ENCODE measurements around the gene MYL10.
"Not testable (repeated sequence)": the region's sequence is repeated elsewhere in the genome, so short reads cannot be mapped to it uniquely, and the experiment has no call there.

MYL10 gene

DNA sequence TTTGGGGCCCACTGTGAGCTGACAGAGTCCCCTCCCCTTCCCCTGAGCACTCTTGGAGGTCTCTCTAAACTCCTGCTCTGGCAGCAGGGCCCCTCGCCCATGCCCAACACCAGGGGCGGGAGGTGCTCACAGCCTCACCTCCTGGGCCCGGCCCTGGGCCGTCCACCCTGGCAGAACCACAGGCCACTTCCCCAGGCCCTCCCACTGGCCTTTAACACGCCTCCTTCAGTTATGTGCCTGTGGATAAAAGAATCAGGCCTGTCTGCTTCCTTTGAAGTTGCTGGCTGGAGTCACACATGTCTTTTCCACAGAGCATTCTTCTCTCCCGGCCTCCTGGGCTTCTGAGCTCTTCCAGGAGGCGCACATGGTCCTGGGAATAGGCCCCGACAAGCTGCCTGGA is 10.2 kb downstream of the MYL10 start:
- DNase-seq (ENCODE audit: low read depth, low spot score), result no peak

DNA sequence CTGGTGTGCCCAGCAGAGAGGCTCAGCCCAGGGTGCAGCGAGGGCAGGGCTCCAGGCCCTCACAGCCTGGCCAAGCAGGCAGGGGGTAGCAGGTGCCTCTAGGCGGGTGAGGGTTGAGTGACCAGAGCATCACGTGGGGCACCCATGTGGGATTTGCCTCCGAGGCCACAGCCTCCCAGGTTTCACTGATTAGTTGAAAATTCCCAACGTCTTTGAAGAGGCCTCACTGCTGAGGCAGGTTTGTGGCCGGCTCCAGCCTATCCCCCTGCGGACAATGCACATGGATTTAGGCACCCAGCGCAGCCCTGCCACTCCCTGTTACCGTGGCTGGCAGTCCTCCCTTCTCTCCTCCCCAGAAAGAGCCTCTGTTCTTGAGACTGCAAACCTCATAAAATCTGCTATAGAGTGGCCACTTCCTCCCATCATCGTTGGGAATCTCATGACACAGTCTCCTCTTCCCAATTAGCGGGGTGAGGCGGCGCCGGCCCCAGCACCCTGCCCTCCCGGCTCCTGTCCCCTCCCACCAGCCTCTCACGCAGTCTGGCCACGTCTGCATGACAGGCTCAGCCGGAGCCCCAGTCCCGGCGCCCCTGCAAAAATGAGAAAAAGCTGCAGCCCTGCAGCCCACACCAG is 10.8 kb downstream of the MYL10 start:
- no peak for DNase-seq (ENCODE audit: low read depth, low spot score)

DNA sequence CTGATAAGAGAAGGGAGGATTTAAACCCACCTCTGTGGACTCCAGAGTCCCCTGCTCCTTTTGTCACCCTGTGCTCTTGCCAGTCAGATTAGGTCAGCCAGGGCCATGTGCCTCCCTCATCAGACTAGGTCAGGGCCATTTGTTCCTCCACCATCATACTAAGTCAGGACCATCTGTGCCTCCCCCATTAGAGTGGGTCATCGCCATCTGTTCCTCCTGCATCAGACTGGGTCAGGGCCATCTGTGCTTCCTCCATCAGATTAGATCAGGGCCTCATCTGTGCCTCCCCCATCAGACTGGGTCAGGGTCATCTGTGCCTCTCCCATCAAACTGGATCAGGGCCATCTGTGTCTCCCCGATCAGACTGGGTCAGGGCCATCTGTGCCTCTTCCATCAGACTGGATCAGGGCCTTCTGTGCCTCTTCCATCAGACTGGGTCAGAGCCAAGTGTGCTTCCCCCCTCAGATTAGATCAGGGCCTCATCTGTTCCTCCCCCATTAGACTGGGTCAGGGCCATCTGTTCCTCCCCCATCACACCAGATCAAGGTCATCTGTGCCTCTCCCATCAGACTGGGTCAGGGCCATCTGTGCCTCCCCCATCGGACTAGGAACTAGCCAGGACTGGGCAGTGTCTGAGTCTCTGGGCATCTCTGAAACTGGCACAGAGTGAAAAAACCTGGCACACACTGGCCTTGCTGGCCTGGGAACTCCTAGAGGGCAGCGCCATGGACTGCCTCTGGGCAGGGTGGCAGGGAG is 11.5 kb downstream of the MYL10 start:
- DNase-seq (ENCODE audit: low read depth, low spot score), result no peak

DNA sequence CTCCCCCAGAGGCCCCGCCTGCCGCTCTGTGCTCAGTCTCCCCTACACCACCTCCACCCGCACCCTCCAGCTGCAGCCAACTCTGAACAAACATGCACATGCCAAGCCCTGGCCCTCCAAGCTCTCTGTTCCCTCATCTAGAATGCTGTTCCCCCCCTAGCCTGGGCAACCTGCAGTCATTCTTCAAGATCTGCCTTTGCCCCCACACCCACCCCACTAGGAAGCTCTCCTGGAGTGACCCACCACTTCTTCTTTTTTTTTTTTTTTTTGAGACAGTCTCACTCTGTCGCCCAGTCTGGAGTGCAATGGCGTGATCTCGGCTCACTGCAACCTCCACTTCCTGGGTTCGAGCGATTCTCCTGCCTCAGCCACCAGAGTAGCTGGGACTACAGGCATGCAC is 13.7 kb downstream of the MYL10 start:
- DNase-seq (ENCODE audit: low read depth, low spot score), result no peak

DNA sequence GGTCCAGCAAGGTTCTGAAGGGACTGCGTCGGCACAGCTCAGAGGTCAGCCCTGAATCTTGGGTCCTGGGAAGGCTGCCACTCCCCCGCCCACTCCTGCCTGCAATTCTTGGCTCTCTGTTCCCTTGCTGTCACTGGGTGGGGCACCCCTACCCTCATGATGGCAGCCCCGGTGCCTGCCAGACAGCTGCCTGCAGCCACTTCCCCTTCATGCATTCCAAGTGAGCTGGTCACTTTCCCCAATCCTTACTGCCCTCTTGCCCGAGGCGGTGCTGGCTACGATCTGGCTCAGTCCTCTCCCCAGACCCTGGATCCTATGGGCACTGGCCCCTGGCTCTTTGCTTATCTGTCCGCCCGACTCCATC is 14.2 kb downstream of the MYL10 start:
- DNase-seq (ENCODE audit: low read depth, low spot score), result no peak

DNA sequence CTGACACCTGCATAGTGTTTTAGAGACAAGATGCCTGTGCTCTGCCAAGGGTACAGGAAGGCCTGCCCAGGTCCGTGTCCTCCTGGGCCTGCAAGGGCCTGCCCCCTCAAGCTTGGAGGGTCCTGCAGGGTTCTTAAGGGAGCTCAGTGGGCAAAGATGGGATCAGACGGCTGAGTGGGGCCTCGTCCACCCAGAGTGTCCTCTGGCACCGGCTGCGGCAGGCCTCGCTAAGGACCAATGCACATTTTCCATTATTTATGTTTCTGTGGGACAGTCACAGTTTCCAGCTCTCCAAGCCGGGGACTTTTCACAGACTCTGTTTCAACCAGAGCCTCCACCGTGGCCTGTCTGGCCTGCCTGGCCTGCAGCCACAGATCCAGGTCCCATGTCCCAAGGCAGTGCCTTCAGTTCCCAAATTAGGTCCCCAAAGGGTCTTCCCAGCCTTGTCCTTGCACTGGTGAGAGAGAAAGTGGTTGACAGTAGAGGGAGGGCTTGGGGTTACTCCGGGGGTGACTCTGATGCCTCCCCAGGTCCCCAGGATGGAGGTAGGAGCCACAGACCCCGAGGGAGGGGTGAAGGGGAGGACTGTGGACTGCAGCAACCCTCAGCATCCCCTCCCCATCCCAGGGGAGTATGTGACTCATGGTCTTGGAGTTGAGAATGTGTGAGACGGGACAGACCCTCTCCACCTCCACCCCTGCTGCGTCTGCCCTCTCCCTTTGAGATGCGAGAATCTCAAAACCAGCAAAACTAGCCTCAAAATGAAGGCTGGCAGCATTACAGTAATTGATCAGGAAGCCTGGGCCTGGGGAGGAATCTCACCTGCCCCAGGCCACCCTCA is 14.8 kb downstream of the MYL10 start:
- no peak for DNase-seq (ENCODE audit: low read depth, low spot score)

DNA sequence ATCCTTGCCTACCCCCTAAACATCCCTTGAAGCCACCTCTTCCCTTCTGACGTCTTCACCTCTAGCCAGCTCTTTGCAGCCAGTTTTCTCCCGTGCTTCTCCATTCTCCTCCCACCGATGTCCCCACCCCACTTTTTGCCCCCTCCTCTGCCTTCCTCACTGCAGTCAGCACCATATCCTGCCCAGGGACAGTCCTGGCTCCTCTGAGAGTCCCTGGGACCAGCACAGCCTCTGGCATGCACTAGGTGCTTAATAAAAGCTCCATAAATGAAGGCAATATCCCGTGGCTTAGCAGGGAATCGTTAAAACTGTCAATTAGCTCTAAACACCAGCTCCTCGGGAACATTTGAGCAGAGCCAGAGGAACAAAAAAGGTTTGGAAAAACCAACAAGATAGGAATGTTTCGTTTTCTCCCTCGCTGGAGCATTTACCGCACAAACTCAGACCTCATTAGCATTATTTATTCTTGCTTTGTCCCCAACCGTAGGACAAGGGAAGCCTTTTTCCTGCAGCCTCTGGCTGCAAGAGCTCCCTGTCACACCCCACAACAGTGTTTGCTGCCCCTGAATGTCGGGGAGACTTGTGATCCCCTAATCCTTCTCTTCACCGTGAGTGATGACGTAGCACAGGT is 16.1 kb downstream of the MYL10 start:
- no peak for DNase-seq (ENCODE audit: low read depth, low spot score)

DNA sequence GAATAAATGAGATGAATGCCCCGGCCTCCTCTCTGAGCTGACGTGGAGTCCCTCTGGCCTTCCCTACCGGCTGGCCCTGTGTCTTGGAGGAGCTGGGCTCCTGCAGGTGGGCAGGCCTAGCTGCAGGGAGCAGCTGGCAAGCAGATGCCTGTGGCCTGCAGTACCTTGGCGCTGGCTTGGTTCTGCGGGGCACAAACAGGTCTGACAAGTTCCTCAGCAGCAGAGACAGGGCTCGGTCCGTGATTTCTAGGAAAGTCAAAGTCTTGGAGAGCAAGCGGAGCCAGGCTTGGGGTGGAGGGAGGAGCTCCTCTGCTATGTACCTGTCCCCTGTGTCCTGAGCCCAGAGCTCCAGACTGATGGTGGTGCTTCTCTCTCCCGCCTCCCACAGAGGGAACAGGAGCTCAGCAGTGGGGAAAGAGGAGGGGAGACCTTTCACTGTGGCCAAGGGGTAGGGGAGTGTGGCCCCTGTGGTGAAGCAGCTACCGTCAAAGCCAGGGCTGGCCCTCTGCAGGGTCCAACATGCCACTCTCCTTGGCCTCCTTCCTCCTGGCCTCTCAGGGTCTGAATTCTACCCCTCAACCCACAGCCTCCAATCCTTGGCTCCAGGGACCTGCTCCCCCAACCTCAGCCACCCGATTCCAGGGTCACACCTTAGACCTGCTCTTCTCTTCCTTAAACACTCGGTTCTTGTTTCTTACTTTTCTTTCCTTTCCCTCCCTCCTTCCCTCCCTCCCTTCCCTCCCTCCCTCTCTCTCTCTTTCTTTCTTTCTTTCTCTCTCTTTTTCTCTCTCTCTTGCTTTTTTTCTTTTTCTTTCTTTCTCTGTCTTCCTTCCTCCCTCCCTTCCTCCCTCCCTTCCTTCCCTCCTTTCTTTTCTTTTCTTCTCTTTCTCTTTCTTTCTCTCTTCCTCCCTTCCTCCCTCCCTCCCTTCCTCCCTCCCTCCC is 20.1 kb downstream of the MYL10 start:
- no peak for DNase-seq (ENCODE audit: low read depth, low spot score)

DNA sequence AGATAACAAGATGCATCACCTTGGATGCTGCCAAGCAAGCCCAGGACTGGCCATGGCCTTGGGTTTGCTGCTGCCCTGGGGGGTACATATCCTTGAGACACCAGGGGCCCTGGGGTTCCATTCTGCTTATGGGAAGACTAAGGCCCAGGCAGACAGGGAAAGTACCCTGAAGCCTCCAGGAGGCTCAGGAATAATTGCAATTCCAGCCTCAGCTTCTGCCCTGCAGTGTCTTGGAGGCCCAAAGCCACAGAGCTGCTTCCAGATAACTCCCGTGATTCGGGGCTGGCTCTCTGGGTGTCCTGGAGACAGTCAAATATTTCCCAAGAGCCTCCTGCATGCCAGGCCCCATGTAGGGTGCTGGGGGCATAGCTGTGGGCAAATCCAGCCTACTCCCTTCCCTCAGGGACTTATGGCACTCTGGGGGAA is 22.6 kb downstream of the MYL10 start:
- DNase-seq (ENCODE audit: low read depth, low spot score), result no peak

DNA sequence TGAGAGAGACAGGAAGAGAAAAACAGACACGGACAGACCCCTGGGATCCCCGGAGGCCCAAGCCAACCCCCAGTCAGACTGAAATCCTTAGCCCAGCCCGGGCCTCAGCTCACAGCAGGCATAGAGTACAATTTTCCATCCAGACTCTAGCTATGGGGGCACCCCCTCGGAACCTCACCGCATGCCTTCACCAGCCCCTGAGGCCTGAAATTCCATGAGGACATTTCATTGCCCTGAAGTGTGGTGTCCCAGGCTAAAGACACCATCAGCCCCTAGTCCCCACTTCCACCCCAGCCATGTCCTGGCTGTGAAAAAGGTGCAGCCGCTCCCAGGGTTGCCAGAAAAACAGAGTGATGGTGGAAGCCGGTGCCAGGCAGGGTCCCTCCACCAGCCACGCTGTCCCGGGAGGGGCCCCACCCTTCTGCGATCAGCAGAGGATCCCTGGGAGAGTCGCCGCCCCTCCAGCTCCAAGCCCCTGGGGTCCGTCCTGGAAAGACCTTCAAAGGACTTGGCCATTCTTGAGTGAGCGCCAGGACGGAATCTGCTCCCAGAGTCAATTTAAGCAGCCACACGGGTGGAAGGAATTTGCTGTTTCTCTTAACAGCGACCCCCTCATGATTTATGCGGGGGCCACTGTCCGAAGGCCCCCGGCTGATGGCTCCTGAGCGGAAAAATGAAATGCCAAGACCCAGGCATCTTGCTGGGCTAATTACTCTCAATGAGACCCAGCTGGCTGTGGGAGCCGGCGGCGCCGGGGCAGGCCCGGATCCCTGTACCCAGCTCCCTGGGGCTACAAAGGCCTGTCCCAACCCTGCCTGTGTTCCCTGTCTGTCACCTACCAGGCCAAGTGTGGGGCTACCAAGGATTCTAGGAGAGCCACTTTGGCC is 23.2 kb downstream of the MYL10 start:
- DNase-seq (ENCODE audit: low read depth, low spot score), result no peak

DNA sequence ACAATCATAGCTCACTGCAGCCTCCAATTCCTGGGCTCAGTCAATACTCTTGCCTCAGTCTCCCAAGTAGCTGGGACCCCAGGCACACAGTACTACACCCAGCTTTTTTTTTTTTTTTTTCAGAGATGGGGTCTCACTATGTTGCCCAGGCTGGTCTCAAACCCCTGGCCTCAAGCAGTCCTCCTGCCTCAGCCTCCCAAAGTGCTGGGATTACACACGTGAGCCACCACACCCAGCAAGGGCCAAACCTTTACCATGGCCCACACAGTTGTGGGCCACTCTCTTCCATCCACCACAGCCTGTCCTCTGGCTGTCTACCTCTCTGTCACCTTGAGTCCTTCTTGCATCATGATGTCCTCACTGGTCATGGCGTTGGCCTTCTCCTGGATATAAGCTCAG is 24.2 kb downstream of the MYL10 start:
- not testable (repeated sequence) for DNase-seq (ENCODE audit: low read depth, low spot score)

DNA sequence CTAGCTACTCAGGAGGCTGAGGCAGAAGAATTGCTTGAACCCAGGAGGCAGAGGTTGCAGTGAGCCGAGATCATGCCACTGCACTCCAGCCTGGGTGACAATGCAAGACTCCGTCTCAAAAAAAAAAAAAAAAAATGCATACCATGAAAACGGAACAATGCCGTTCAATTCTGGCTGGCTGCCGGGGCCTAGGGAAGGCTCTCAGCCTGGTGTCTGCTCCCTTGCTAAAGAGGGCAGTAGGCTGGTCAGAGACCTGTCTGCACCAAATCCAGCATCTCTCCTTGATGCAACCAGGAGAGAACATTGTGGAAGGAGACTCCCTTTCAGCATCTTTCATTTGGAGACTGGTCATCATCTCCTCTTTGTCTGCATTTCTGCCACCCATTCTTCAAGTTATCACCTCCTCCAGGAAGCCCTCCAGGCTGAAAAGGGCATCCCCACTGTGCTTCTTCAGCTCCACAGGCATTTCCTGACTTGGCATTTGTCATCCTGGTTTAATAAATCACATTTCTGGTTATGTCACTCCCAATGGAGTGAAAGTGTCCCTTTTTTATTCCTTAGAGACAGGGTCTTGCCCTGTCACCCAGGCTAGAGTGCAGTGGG is 24.7 kb downstream of the MYL10 start:
- no peak for DNase-seq (ENCODE audit: low read depth, low spot score)

DNA sequence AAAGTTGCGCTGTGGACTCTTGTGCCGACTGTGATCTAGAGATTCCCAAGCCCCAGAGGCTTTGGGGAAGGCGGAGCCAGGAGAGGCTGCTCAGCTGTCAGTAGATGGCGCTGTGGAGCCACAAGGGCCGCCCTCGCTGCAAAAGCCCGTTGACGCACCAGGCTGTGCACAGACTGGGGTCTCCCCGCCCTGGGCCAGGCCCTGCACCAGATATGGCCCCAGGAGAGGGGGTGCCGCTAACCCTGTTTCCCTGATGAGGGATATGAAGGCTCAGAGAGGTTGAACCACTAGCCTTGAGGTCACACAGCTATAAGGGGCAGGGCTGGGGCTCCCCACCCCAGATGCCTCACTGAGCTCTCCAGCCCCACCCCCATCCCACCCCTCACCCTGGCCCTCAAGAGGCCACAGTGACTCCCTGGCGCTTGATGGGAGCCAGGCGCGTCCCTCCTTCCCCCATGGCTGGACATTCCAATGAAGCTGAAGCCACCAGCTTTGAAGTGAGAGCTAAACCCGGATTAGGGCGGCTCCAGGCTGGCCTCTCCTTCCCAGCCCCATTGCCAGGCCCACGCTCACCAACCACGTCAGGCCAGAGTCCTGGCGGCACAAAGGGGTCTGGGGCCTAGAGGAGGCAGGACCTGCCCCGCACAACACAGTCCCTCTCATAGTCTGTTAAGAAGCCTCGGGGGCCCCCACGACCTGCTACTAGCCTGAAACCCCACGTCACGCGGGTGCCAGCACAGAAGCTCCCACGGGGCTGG is 26.4 kb downstream of the MYL10 start:
- peak; percentile 21 for DNase-seq (ENCODE audit: low read depth, low spot score)

DNA sequence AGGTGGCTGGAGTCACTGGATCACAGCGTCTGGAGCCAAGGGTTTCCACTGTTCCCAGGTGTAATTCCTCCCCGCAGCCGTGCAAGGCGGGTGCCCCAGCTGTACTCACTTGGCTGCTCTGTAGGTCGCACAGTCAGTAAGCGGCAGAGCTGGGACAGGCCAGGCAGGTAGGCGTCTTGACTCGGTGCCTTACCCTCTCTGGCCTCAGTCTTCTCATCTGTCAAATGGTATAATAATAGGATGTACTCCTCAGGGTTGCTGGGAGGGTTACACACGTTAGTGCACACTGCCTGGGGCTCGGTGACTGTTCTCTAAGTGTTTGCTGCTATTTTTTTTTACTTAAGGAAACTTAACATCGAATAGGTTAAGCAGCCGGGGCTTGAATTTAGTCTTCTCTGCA is 27.0 kb downstream of the MYL10 start:
- DNase-seq (ENCODE audit: low read depth, low spot score), result no peak

DNA sequence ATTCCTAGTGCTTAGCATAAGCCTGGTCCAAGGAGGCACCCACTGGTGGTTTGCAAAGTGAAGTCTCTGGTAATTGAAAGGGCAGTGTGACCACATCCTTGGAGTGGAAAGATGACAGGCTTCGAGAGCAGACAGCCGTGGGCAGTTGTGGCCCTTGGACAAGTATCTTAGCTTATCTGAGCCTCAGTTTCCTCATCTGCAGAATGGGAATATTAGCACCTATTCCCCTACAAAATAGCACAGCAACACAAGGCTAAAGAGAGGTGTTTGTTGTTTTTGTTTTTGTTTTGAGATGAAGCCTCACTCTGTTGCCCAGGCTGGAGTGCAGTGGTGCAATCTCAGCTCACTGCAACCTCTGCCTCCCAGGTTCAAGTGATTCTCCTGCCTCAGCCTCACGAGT is 29.3 kb downstream of the MYL10 start:
- no peak for DNase-seq (ENCODE audit: low read depth, low spot score)

DNA sequence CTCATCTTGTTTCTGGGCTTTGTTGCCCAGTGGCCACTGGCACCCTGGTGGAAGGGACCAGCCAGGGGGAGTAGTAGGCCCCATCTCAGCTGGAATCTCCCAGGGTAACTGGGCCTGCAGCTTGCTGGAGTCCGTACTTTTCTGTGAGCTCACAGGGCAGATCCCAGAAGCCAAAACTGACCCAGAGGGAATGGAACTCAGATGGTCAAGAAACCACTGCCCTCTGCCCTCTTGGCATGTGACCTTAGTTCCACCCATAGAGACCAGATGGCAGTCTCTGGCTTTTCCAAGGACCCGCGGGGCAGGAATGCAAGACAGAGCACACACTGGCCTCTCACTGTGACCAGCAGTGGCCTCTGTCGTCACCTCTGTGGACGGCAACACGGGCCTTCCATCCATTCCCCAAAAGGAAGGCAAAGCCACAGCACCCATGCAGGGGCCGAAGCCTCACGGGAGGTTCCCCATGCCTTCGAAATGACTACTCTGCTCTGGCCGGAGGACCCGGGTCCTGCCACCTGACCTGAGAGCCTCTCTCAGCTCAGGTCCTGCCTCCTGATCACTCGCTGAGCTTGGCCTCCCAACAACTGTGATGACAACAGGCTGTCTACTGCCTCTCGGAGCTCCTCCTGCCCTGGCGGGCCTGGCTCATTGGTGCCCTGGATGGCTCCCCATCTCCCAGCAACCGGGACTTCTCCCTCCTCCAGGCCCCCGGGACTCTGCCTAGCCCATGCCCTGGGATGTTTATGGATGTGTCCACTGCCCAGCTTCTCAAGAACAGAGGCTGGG is 29.9 kb downstream of the MYL10 start:
- no peak for DNase-seq (ENCODE audit: low read depth, low spot score)

DNA sequence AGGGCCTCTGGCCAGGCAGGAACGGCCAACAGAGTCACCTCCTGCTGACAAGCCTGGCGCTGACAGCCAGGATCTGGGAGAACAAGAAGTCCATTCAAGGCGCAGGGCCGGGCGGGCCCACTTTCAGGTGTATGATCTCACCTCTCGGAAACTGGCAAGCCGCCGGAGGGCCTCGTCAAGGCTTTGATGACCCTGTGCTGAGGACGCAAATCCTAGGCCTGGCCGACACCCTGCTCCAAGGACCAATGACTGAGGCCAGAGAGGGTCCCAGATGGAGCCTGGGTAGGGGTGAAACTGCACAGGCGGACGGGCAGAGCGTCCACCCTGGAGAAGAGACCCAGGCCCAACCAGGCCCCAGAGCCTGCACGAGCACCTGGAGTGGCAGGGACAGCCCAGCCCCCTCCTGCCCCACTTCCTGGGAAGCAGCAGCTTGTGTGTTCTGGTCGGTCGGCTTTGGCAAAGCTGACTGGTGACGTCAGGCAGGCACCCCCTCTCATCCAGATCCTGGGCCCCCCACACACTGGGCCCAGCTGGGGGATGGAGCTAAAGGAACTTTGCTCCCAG is 30.6 kb downstream of the MYL10 start:
- DNase-seq (ENCODE audit: low read depth, low spot score), result no peak

DNA sequence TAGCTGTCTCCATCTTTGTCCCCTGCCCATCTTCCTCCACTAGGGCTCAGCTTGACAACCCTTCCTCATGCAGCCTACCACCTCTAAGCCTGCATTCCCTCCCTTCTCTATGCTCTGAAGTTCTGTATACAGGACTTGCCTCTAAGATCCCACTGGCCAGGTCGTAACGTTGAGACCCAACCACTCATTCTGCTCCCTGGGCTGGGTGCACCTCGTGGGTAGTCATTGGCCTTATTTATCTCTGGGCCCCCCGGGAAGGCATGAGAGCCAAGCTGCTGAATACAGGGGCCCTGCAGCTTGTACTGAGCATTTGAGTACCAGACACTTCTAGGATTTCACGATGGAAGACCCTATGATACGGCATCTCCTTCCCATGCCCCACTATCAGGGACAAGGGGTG is 31.2 kb downstream of the MYL10 start:
- no peak for DNase-seq (ENCODE audit: low read depth, low spot score)
